Measurements from ENCODE around the gene GGTA1. TPM values are rescaled to one million over a fixed set of nuclear protein-coding genes. Genes with fewer than 3 reads are reported as not detected.
A peak's percentile ranks its signal among the peaks of the same experiment; 100 is the strongest.

Gene GGTA1
- total and polyA plus RNA-seq, 2 of the 8 experiments (the other 6 are each of a cell fraction or from before 2014, with no cell fraction given): not detected

- Histone ChIP-seq H3K36me3 (ENCODE audit: control insufficient read depth in 2 of 4, insufficient read depth in 4 of 4, low read length in 3 of 4) (no peaks in the 10 kb centered on the region; a peak in 1 of 8 replicates), H4K20me1 (replicated peaks in 1 of 2; ENCODE audit: control insufficient read depth in 1 of 2, insufficient read depth in 2 of 2, low read length in 2 of 2) (no peaks in the 10 kb centered on the region), H3K9me3 (ENCODE audit: insufficient read depth in 2 of 2, low read depth in 1 of 2, low read length in 1 of 2) (peaks cover 0 to 9% of the 10 kb centered on the region in 2 experiments; a peak in 2 of 4 replicates), H4K5ac (ENCODE audit: insufficient read length, low read depth, low read length) (no peak overlapping the region), H3K4ac (replicated peaks; ENCODE audit: insufficient read length, low read depth, low read length) (no peak overlapping the region), H2BK120ac (replicated peaks; ENCODE audit: low read depth, low read length) (no peak overlapping the region), H2BK5ac (ENCODE audit: low read depth, low read length) (no peak overlapping the region), H4K8ac (ENCODE audit: extremely low read depth, insufficient read depth, low read length) (no peak overlapping the region), H4K91ac (replicated peaks; ENCODE audit: insufficient read length, low read length) (no peak overlapping the region), H2BK12ac (ENCODE audit: low read depth, low read length) (no peak overlapping the region), H3K4me3 (ENCODE audit: extremely low read depth in 1 of 4, insufficient read depth in 2 of 4, low read depth in 3 of 4, low read length in 4 of 4) (no peak overlapping the region), H3K79me1 (ENCODE audit: low read depth, low read length) (no peaks in the 10 kb centered on the region), H3K27ac (ENCODE audit: low read depth, low read length) (no peak overlapping the region), H3K9ac (replicated peaks in 1 of 4; ENCODE audit: extremely low read depth in 1 of 4, low read depth in 3 of 4, low read length in 3 of 4) (no peak overlapping the region), H2BK15ac (ENCODE audit: low read length) (no peak overlapping the region), H3K4me1 (replicated peaks in 1 of 4; ENCODE audit: control insufficient read depth in 3 of 4, insufficient read depth in 4 of 4, low read length in 3 of 4) (no peaks in the 10 kb centered on the region), H3K56ac (replicated peaks; ENCODE audit: insufficient read length, low read depth, low read length) (no peak overlapping the region), H3K79me2 (ENCODE audit: control insufficient read depth in 1 of 2, insufficient read depth in 2 of 2, low read length in 2 of 2) (no peaks in the 10 kb centered on the region), H2AFZ (ENCODE audit: low read length) (no peak overlapping the region), H3K27me3 (replicated peaks in 1 of 4; ENCODE audit: control insufficient read depth in 3 of 4, extremely low read depth in 1 of 4, insufficient read depth in 3 of 4, low read length in 3 of 4) (no peaks in the 10 kb centered on the region), H3K4me2 (ENCODE audit: insufficient read depth in 1 of 2, low read depth in 2 of 2, low read length in 2 of 2) (no peak overlapping the region), H3K14ac (ENCODE audit: insufficient read length) (no peak overlapping the region), H3K23ac (ENCODE audit: insufficient read length) (no peak overlapping the region), H3K18ac (ENCODE audit: extremely low read depth, low read length) (no peak overlapping the region), H2AK5ac (ENCODE audit: low read depth, low read length) (no peak overlapping the region), H3K23me2 (ENCODE audit: low read depth, low read length) (no peaks in the 10 kb centered on the region), H2BK20ac (ENCODE audit: low read length) (no peak overlapping the region)
- 89% methylated on average over 2 of the region's 2 CpGs; no CpG with 5 or more reads in 1 of the 2 experiments for WGBS, 2 experiments (ENCODE audit: extremely low coverage in 1 of 2, insufficient coverage in 1 of 2, insufficient read length in 1 of 2, insufficient replicate concordance in 2 of 2, low coverage in 1 of 2, low lambda C conversion rate in 2 of 2, missing lambda C conversion rate in 1 of 2)
- ChIA-PET POLR2A (ENCODE audit: partially characterized antibody) (interaction anchor here (0.7 kb wide), 1 partner anchor 36 kb away, joined by 3 read pairs; no protein-coding TSS in a partner anchor), CTCF (ENCODE audit: partially characterized antibody) (interaction anchor here (0.7 to 1.7 kb wide), 4 partner anchors 11 to 55 kb away, joined by 3 to 5 read pairs (median 3); no protein-coding TSS in a partner anchor)
- FAIRE-seq (no peak), DNase-seq (ENCODE audit: low read depth in 1 of 2, low spot score in 2 of 2) (no peak)
- peak in 1 of 2 experiments; percentile 76; a peak in 2 of 3 replicates for TF ChIP-seq POLR2A (IDR thresholded peaks at IDR 0.05; ENCODE audit: control extremely low read depth in 1 of 2, low read depth in 2 of 2, low read length in 2 of 2)
- TF ChIP-seq TAF7 (optimal IDR thresholded peaks at IDR 0.05; ENCODE audit: borderline replicate concordance, low read depth, low read length): peak; percentile 92
- no peak for TF ChIP-seq JUN (IDR thresholded peaks at IDR 0.05; ENCODE audit: low read depth, low read length)
- TF ChIP-seq POLR2AphosphoS5 (IDR thresholded peaks at IDR 0.05; ENCODE audit: low read depth, low read length): peak; percentile 58
These were observed 19.0 kb upstream of the GGTA1 start for GRCh38 chr9:121518634-121519033.

Data from H1 (cell line).